ENCODE measurements around the gene SYNCRIP.

DNA sequence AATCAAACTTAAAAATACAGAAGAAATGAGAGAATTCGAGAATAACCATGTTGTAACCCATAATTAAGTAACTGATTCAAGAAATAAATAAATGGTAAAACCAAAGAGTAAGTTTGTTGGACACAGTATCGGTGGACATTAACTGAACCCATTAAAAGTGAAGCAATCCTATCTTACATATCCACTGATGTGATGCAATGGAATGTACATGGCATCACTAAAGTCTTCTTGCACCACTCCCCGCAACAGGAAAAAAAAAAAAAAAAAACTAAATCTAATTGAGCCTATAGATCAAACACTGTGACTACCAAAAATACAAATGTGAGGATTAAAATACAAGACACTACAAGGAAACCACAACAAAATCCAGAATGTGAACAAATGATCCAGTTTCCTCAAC, 56.9 kb downstream of the SYNCRIP start:
- TF ChIP-seq, protein P1, sequence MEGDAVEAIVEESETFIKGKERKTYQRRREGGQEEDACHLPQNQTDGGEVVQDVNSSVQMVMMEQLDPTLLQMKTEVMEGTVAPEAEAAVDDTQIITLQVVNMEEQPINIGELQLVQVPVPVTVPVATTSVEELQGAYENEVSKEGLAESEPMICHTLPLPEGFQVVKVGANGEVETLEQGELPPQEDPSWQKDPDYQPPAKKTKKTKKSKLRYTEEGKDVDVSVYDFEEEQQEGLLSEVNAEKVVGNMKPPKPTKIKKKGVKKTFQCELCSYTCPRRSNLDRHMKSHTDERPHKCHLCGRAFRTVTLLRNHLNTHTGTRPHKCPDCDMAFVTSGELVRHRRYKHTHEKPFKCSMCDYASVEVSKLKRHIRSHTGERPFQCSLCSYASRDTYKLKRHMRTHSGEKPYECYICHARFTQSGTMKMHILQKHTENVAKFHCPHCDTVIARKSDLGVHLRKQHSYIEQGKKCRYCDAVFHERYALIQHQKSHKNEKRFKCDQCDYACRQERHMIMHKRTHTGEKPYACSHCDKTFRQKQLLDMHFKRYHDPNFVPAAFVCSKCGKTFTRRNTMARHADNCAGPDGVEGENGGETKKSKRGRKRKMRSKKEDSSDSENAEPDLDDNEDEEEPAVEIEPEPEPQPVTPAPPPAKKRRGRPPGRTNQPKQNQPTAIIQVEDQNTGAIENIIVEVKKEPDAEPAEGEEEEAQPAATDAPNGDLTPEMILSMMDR (IDR thresholded peaks at IDR 0.05; ENCODE audit: insufficient read depth, low read depth, low read length), result no peak
- no peak for TF ChIP-seq EZH2 (IDR thresholded peaks at IDR 0.05; ENCODE audit: insufficient read depth, low read length)
